DMS153 treated with DMSO at 0.1 percent for 48 hours (cell line): ENCODE measurements around the gene ZMIZ1.

Experiments used
- DNase-seq: peaks from one replicate; lab custom pipeline; 2025; ENCODE audit not compliant: unreplicated experiment; lab: John Stamatoyannopoulos, UW

ZMIZ1 gene

DNA sequence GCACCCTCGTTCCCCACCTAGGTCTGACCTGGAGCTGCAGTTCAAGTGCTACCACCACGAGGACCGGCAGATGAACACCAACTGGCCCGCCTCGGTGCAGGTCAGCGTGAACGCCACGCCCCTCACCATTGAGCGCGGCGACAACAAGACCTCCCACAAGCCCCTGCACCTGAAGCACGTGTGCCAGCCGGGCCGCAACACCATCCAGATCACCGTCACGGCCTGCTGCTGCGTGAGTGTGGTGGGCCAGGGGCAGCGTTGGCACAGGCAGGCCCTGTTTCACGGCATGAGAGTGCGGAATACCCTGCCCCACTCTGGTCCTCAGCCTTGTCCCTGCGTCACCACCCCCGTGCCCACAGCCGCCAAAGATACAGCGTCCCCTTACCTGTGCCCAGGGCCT lies 231.9 kb downstream of the ZMIZ1 start:
- no peak for DNase-seq

DNA sequence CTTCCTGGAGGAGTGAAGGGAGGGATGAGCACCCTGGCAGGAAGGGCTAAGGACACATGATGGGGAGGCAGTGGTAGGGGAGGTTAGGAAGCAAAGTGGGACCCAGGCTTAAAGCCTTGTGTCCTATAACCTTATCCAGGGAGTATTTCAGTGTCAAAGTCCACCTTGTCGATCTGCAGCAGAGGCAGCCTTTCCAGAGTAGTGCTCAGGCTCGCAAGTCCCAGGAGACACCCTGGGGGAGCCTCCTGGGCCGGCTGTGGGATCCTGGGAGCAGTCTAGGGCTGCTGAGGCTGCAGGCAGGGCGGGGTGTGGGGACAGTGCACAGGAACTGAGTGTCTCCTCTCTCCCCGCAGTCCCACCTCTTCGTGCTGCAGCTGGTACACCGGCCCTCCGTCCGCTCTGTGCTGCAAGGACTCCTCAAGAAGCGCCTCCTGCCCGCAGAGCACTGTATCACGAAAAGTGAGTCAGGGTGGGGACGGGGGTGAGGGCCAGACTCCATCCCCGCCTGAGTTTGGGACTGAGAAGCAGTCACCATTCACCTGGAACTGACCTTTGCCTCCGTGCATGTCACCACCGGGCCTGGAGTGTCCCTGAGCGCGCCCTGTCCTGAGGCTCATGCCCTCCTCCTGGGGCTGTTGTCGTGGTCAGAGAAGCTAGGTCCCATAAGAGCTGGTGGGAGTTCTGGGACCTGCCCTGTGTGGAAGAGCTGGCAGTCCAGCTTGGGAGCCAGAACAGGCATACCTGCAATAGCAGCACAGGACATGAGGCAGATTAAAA lies 233.2 kb downstream of the ZMIZ1 start:
- no peak for DNase-seq

- no peak for DNase-seq
Measured at GRCh38 chr10:79303631-79304478, 235.1 kb downstream of the ZMIZ1 start.

DNA sequence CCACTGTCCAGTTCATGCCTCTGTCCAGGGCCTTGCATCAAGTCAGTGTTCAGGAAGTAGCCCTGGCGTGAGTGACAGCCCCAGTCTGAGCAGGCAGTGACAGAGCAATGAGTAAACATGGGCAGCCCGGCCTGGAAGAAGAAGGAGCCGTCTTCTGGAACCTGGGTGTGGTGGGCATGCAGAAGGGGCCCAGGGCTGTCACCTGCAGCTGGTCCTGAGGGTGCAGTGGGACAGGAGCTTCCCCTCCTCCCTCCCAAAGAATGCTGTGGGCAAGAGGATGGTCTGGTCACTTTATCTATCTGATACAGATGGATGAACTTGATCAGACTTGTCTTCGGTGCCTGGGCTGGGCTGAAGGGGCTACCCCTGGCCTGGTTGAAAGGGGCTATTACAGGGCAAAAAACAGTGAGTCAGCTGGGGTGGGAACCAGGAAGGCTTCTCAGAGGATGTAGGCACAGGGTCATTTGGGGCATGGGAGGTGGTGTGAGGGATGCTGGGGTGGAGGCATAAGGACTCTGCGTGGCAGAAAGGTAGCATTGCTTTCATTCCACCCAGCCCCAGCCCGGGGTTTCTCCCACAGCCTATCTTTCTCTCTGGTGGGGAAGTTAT lies 235.8 kb downstream of the ZMIZ1 start:
- no peak for DNase-seq

- DNase-seq = no peak
Measured at GRCh38 chr10:79305515-79305914, 236.7 kb downstream of the ZMIZ1 start.

DNA sequence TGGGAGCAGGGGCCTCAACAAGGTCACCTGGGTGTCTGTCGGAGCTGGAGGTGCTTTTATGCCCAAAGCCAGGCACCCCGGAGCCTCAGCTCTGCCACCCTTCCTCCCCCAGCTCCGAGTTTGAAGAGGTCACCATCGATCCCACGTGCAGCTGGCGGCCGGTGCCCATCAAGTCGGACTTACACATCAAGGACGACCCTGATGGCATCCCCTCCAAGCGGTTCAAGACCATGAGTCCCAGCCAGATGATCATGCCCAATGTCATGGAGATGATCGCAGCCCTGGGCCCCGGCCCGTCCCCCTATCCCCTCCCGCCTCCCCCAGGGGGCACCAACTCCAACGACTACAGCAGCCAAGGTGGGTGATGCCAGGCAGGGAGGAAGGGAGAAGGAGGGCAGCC lies 237.2 kb downstream of the ZMIZ1 start:
- DNase-seq = no peak

DNA sequence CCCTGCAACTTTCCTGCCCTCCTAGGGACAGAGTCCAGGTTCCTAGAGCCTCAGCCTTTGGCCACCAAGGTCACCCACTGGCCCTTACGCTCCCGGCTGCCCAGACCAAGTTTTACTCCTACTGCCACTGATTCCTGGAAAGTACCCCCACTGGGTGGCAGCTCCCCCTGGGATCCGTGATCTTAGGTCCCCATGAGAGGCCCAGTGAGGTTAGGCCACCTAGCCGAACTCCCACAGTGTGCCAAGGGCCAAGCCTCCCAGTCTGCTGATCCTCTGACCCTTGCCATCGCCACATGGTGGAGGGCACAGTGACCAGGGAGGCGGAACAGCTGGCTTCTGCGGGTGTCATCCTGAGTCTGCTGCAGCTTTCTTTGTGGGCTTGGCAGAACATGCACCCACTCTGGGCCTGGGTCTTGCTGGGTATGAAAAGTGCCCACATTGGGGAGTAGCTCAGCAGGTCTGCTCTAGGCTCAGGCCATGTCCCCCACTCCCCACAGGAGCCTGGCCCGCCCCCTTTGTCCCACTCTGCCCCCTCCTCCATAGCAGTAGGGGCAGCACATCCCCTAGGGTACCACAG lies 238.0 kb downstream of the ZMIZ1 start:
- no peak for DNase-seq

DNA sequence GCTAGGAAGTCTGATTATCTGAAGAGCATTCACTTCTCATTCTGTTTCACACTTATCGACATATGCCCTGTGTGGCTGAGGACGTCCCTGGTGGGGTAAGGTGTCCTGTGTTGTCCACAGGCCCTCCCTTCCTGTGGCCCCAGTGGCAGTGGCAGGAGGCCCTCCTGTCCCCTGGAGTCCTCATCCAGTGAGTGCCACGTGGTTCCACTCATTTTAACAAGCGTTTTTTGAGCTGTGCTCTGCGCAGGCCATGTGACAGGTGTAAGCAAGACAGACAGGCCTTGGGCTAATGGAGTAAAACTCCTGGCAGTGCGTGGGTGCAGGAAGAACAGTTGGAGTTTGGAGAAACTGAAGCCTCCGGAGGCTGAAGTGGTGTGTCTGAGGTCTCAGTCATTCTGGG lies 239.2 kb downstream of the ZMIZ1 start:
- DNase-seq = no peak

GRCh38 chr10:79308969-79309665 lies 240.4 kb downstream of the ZMIZ1 start:
- DNase-seq = no peak

- DNase-seq = no peak
Measured at GRCh38 chr10:79310200-79310865, 241.6 kb downstream of the ZMIZ1 start.

GRCh38 chr10:79310911-79311573 lies 242.3 kb downstream of the ZMIZ1 start:
- no peak for DNase-seq

- DNase-seq = no peak
Measured at GRCh38 chr10:79311581-79312407, 243.0 kb downstream of the ZMIZ1 start.

DNA sequence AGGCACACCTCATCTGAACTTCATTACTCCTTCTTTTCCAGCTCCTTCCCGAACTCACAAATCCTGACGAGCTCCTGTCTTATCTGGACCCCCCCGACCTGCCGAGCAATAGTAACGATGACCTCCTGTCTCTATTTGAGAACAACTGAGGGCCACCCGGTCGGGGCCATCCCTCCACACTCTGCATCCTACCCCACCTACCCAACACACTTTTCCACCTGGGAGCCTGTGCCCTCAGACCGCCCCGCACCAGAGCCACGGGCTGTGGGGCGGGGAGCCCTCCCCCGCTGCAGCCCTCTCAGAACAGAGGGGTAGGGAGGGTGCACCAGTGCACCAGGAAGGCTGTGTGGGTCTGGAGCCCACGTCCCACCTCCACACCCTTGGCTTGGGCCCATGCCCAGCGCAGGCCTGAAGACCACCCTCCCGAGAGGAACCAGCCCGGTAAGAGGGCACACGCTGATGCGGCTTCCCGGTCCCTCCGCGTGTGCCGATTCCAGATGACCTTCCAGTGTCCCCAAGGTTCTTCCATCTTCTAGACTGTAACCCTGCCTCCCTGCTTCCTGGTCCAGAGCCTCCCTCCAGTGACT lies 243.9 kb downstream of the ZMIZ1 start:
- no peak for DNase-seq

- DNase-seq = no peak
Measured at GRCh38 chr10:79313320-79313719, 244.6 kb downstream of the ZMIZ1 start.

GRCh38 chr10:79313911-79314439 lies 245.2 kb downstream of the ZMIZ1 start:
- no peak for DNase-seq

- no peak for DNase-seq
Measured at GRCh38 chr10:79314761-79315601, 246.2 kb downstream of the ZMIZ1 start.

DNA sequence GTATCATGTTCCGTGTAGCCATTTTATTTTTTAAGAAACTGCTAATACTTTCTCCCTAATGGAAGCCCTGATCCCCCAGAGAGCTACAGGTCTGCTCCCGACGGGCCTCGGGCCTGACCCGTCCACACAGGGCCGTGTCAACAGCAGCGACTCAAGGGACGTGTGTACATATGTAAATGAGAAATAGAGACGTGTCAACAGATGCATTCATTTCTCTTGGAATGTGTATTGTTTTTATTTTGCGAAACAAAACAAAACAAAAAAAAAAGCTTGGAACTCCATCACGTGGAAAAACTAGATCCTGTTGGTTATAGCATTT lies 246.8 kb downstream of the ZMIZ1 start:
- DNase-seq = no peak
